GM12878 (cell line): ENCODE data around the gene KCNQ1OT1.

Experiments used
- ASH2L ChIP-seq: fragments of 300-600, 200-600 bp; sonication (generic); IDR thresholded peaks from 2 replicates; pipeline ENCODE4 v1.6.1; 2017; ENCODE audit warnings: low read depth, mild to moderate bottlenecking, borderline replicate concordance
- CBX5 ChIP-seq: sonication (generic); IDR thresholded peaks from 2 replicates; pipeline ENCODE4 v1.6.1; 2016; ENCODE audit warnings: low read depth, moderate library complexity, mild to moderate bottlenecking, inconsistent platforms
- CHD2 ChIP-seq: IDR thresholded peaks from 2 replicates; pipeline ENCODE4 v1.6.1; 2011; ENCODE audit warnings: low read depth, low read length, improper control_type of control experiment, borderline replicate concordance
- EP300 ChIP-seq, 2 experiments: fragments of 150-350 bp in 1 of 2; IDR thresholded peaks; 2 replicates each; pipeline ENCODE4 v1.6.1; 2011 to 2012; ENCODE audit warnings: low read depth in 2 of 2, low read length in 2 of 2, borderline replicate concordance in 1 of 2, improper control_type of control experiment in 1 of 2, inconsistent platforms in 1 of 2; ENCODE audit not compliant: control insufficient read depth in 1 of 2
- GABPA ChIP-seq: IDR thresholded peaks from 2 replicates; pipeline ENCODE4 v1.6.1; 2014; ENCODE audit warnings: antibody characterized with exemption, low read depth, mild to moderate bottlenecking, inconsistent platforms
- HDGF ChIP-seq: fragments of 450-650 bp; IDR thresholded peaks from 2 replicates; pipeline ENCODE4 v1.6.1; 2016; ENCODE audit warnings: antibody characterized with exemption
- MTA2 ChIP-seq: fragments of 450-650 bp; IDR thresholded peaks from 2 replicates; pipeline ENCODE4 v1.6.1; 2016; ENCODE audit warnings: low read depth, mild to moderate bottlenecking, moderate library complexity
- POLR2A ChIP-seq: IDR thresholded peaks from 2 replicates; pipeline ENCODE4 v1.6.1; 2011; ENCODE audit warnings: low read depth, mild to moderate bottlenecking, low read length
- POLR2AphosphoS2 ChIP-seq: IDR thresholded peaks from 2 replicates; pipeline ENCODE4 v1.6.1; 2011; ENCODE audit warnings: low read depth, mild to moderate bottlenecking, low read length, improper control_type of control experiment, moderate library complexity
- RELA ChIP-seq: fragments of 450-650 bp; IDR thresholded peaks from 2 replicates; pipeline ENCODE4 v1.8.0; 2014; ENCODE audit warnings: borderline replicate concordance; ENCODE audit not compliant: partially characterized antibody
- SUZ12 ChIP-seq: fragments of 200-600 bp; sonication (generic); IDR thresholded peaks from one replicate; pipeline ENCODE4 v1.6.1; 2018; ENCODE audit warnings: antibody characterized with exemption, mild to moderate bottlenecking; ENCODE audit not compliant: unreplicated experiment
- ZNF24 ChIP-seq: fragments of 450-650 bp; IDR thresholded peaks from 2 replicates; pipeline ENCODE4 v1.6.1; 2017; ENCODE audit warnings: antibody characterized with exemption, mild to moderate bottlenecking
- TF ChIP-seq, protein P1 (sequence below): IDR thresholded peaks from 2 replicates; pipeline ENCODE4 v1.6.1; 2012; ENCODE audit warnings: low read depth, low read length, improper control_type of control experiment

- TF ChIP-seq POLR2A (no peak), MTA2 (no peak), CBX5 (no peak), CHD2 (no peak), EP300 (IDR thresholded peaks at IDR 0.05; ENCODE audit: borderline replicate concordance in 1 of 2, control insufficient read depth in 1 of 2, low read depth in 2 of 2, low read length in 2 of 2) (no peak), GABPA (no peak), HDGF (no peak), ASH2L (no peak), RELA (no peak), POLR2AphosphoS2 (no peak), SUZ12 (no peak), ZNF24 (no peak)
- TF ChIP-seq, protein P1, sequence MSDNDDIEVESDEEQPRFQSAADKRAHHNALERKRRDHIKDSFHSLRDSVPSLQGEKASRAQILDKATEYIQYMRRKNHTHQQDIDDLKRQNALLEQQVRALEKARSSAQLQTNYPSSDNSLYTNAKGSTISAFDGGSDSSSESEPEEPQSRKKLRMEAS, result no peak
Observed at GRCh38 chr11:2574043-2574552, 125.7 kb downstream of the KCNQ1OT1 start.
